GM19025 (cell line): ENCODE data around the gene RBP7.
"Not testable (repeated sequence)": the region's sequence is repeated elsewhere in the genome, so short reads cannot be mapped to it uniquely, and the experiment has no call there.

Experiments
- ATAC-seq: cut with Tn5 transposase; IDR thresholded peaks from one replicate; pipeline ENCODE4 v1.9.1; 2021; ENCODE audit warnings: mild to moderate bottlenecking, low read depth, moderate library complexity; ENCODE audit not compliant: unreplicated experiment

Gene RBP7

GRCh38 chr1:9996624-9997582 lies at the start of gene RBP7:
RBP7 (plus strand) TSS chr1:9997228; CDS start chr1:9997259, 31 bp downstream.
- ATAC-seq = no peak

GRCh38 chr1:9957726-9958125 lies 39.3 kb upstream of the RBP7 start:
- no peak for ATAC-seq

GRCh38 chr1:9960011-9960410 lies 37.0 kb upstream of the RBP7 start:
- no peak for ATAC-seq

- ATAC-seq = no peak
Observed at GRCh38 chr1:9960706-9961562, 36.1 kb upstream of the RBP7 start.

GRCh38 chr1:9984253-9984652 lies 12.8 kb upstream of the RBP7 start:
- ATAC-seq = no peak

GRCh38 chr1:9985001-9985400 lies 12.0 kb upstream of the RBP7 start:
- no peak for ATAC-seq

GRCh38 chr1:9989773-9990172 lies 7.3 kb upstream of the RBP7 start:
- no peak for ATAC-seq

- ATAC-seq = no peak
Observed at GRCh38 chr1:9990944-9991343, 6.1 kb upstream of the RBP7 start.

GRCh38 chr1:9992910-9993309 lies 4.1 kb upstream of the RBP7 start:
- no peak for ATAC-seq

- ATAC-seq = no peak
Observed at GRCh38 chr1:9993561-9994075, 3.4 kb upstream of the RBP7 start.

- ATAC-seq = no peak
Observed at GRCh38 chr1:10001016-10001665, 4.1 kb downstream of the RBP7 start.

- not testable (repeated sequence) for ATAC-seq
Observed at GRCh38 chr1:10005248-10005647, 8.2 kb downstream of the RBP7 start.

- no peak for ATAC-seq
Observed at GRCh38 chr1:10007169-10007568, 10.1 kb downstream of the RBP7 start.

GRCh38 chr1:10014016-10014415 lies 17.0 kb downstream of the RBP7 start:
- no peak for ATAC-seq

GRCh38 chr1:10019561-10019960 lies 22.5 kb downstream of the RBP7 start:
- no peak for ATAC-seq

GRCh38 chr1:10020086-10020485 lies 23.1 kb downstream of the RBP7 start:
- ATAC-seq = no peak

GRCh38 chr1:10020678-10021077 lies 23.6 kb downstream of the RBP7 start:
- not testable (repeated sequence) for ATAC-seq

GRCh38 chr1:10021992-10022391 lies 25.0 kb downstream of the RBP7 start:
- ATAC-seq = not testable (repeated sequence)

GRCh38 chr1:10022656-10023055 lies 25.6 kb downstream of the RBP7 start:
- no peak for ATAC-seq

- ATAC-seq = no peak
Observed at GRCh38 chr1:10025354-10025753, 28.3 kb downstream of the RBP7 start.

GRCh38 chr1:10027027-10027426 lies 30.0 kb downstream of the RBP7 start:
- no peak for ATAC-seq
